Stimulated activated CD8-positive, alpha-beta memory T cell treated with anti-CD3 and anti-CD28 coated beads, Interleukin-4, amount 100 ng/mL, for 24 hours (primary cell): ENCODE measurements around the gene PRDX3.
A peak's percentile ranks its signal among the peaks of the same experiment; 100 is the strongest.
"Not testable (repeated sequence)": the region's sequence is repeated elsewhere in the genome, so short reads cannot be mapped to it uniquely, and the experiment has no call there.

Source experiments
- DNase-seq: peaks from one replicate; pipeline ENCODE4 v3.0.0-alpha.2; 2020; ENCODE audit warnings: low read depth

The PRDX3 gene

DNA sequence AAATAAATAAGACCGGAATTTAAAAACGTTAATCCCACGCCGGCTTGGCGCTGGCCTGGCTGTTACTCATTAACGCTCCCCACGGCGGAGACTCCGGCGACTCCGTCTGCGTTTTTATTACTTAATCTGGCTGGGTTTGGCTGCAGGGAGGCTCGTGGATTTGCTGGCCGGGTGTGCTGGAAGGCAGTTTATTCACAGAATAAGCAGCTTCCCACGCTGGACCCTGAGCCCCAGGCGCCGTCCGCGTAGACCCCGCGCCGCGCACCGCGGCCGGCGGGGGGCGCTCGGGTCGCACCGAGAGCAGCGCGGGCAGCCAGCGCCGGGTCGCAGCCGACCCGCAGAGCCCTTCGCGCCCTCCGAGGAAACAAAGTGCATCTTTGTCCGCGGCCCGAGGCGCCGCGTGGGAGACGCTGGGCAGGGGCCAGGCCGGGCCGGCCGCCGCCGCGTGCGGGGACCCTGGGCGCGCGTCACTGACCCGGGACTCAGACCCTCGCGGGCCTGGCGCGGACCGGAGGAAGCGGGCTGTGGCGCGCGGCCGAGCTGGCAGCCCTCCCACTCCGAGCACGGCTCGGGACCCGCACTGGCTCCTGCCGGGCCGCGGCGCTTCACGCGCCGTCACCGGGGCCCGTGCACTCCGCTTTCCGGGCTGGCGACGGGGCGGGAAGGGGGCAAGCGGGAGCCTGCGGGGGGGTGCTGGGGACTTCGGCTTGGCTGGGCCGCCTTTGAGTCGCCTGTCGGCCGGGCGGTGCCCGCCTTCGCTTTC is 28.2 kb upstream of the PRDX3 start:
- peak; percentile 58 for DNase-seq

- peak; percentile 19 for DNase-seq
Observed at GRCh38 chr10:119205894-119206602, 27.4 kb upstream of the PRDX3 start.

DNA sequence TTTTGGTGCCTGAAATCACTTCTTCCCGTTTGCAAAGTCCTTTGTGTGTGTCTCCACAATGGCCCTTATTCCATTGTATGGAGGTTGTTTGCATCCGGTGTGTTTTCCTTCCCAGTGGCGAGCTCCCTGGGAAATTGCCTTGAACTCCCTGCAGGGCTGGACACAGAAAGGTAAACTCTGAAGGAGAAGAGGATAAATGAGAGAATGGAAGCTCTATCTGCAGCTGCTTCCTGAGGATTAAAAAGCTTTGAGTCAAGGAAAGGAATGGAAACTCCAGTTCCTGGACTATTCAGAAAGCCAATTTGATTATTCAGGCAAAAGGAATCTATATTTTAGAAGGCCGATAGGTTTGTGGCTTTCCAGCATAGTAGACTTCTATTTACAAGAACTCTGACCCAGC is 24.4 kb upstream of the PRDX3 start:
- no peak for DNase-seq

- no peak for DNase-seq
Observed at GRCh38 chr10:119201233-119201632, 22.6 kb upstream of the PRDX3 start.

- DNase-seq = no peak
Observed at GRCh38 chr10:119199231-119199992, 20.8 kb upstream of the PRDX3 start.

DNA sequence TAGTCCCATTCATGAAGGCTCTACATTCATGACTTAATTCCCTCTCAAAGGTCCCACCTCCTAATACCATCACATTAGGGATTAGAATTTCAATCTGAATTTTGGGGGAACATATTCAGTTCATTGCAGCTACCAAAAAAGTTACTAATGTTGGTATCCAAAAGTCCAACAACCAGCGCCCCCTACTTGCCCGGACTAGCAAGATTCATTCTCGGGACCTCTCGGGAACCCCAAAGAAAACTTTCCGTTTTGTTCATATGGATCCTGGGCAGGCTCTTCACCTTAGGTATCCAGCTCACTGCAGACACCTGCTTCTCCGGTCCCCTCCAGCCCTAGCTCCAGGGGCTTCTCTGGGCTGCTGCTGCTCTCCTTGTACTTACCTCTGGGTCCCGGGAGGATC is 19.8 kb upstream of the PRDX3 start:
- DNase-seq = no peak

DNA sequence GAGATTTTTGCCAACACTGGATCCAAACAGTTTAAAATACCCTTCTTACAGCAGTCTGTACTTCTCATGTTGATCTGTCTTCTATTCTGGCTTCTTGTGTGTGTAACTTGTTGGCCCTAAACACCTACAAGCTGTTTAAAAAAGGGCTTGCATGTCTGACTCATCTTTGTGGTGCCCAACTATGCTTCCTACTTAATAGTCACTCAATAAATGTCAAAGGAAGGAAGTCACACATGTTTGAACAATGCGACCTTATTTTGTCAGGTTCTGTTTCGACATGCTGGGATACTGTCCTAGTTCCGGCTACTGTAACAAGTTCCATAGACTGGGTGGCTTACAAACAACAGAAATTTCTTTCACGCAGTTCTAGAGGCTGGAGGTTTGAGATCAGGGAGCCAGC is 19.3 kb upstream of the PRDX3 start:
- DNase-seq = no peak

- no peak for DNase-seq
Observed at GRCh38 chr10:119191881-119192280, 13.3 kb upstream of the PRDX3 start.

DNA sequence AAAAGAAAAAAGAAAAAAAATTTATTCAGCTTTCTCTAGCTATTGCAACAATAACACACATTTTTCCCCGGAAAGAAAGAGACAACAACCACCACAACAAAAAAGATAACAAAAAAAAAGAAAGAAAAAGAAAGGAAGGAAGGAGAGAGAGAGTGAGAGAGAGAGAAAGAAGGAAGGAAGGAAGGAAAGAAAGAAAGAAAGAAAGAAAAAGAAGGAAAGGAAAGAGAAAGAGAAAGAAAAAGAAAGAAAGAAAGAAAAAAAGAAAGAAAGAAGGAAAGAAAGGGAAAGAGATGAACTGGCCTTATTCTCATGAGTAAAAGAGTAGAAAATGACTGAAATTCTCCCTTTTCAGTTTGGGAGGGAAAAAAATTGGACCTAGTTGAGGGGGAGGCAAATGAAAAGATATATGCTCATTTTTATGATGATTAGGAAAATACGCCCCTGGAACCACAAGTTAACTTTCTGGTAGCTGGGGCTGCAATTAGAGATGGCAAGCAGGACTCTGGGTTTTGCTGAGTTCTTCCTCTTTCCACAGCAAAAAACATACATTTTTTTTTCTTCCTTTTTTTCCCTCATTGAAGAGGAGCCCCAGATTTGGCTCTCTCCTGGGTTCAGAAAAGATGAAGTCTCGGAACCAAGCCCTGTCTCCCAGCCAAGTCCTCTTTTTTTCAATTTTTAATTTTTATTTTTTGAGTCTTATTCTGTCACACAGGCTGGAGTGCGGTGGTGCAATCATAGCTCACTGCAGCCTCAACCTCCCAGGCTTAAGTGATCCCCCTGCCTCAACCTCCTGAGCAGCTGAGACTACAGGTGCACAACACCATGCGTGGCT is 12.6 kb upstream of the PRDX3 start:
- no peak for DNase-seq

DNA sequence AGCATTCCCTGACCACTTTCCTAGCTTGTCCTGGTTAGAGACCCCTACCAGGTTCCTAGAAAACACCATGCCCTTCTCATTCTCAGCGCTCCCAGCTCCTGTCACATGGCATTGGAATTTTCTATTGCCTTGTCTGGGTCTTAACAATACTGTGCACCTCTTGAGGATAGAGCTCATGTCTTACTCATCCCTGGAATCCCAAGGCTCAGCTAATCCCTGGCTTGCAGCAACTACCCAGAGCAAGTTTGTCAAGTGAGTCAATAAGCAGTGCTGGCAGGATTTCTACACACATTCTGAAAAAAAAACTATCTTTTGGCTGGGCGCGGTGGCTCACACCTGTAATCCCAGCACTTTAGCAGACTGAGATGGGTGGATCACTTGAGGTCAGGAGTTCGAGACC is 11.7 kb upstream of the PRDX3 start:
- no peak for DNase-seq

DNA sequence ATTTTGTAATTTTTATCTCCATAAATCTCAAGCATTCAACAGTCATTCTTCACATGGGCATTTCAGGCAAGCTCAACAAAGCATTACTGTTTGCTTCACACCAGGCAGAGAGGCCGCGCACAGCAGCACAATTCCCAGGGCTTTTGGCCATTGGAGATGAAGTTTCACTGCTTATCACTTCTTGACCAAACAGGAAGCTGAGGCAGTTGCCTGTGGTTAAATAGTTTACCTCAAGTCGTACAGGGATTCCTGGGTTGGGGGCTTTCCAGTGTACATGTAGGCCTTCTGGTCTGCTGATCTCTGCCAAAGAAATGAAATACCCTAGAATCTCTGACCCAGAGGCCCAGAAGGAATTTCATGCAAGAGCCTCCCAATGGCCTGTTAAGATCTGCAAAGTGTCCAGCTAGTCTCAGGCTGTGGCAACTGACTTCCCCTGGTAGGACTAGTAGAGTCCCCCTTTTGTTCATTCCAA is 11.2 kb upstream of the PRDX3 start:
- DNase-seq = no peak

- no peak for DNase-seq
Observed at GRCh38 chr10:119183664-119184412, 5.2 kb upstream of the PRDX3 start.

- DNase-seq = not testable (repeated sequence)
Observed at GRCh38 chr10:119180850-119181400, 2.3 kb upstream of the PRDX3 start.

GRCh38 chr10:119177708-119178371 is 772 bp downstream of the PRDX3 start:
- DNase-seq = no peak

GRCh38 chr10:119176166-119176565 is 2.4 kb downstream of the PRDX3 start:
- DNase-seq = no peak

GRCh38 chr10:119174109-119174508 is 4.5 kb downstream of the PRDX3 start:
- no peak for DNase-seq

GRCh38 chr10:119167041-119167440 is 11.6 kb downstream of the PRDX3 start:
- no peak for DNase-seq

DNA sequence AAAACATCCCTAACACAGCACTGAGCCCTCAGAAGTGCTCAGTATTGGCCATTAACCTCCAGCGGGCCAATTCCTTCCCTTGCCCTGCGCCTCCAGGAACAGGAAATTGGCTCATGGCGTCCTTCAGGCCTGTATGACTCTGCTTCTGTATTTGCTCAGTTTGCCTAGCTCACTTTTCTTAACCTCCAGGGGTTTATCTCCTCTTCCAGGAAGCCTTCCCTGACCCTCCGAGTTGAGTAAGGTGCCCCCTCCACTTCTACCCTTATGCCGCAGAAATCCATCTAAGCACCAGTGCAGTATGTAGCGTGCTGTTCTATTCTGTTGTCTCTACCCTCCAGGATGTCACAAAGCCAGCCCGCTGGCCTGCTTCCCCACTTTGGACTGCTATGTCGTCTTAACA is 12.0 kb downstream of the PRDX3 start:
- DNase-seq = no peak

GRCh38 chr10:119166118-119166500 is 12.5 kb downstream of the PRDX3 start:
- DNase-seq = no peak
